Right lobe of liver (tissue), 4 donors: ENCODE data around the gene RASGRP2.

Experiments
- POLR2A ChIP-seq: fragments of 450-650 bp; IDR thresholded peaks from one replicate; pipeline ENCODE4 v1.6.1; 2017; ENCODE audit warnings: antibody characterized with exemption, mild to moderate bottlenecking
- TF ChIP-seq, protein P1 (sequence below), 4 donors: fragments of 200-600 bp in 3 of 4; fragments of 450-650 bp in 1 of 4; IDR thresholded peaks; one replicate each; pipeline versions ENCODE4 v1.5.1 to v1.8.0; 2016 to 2022; ENCODE audit warnings: antibody characterized with exemption in 4 of 4, mild to moderate bottlenecking in 2 of 4
- donor health status: DM: no; HTN: no; CAD: no.
- donor health status: DM: no; HTN: no; CAD: no.
- donor health status: DM: no; HTN: yes; CAD: no.

DNA sequence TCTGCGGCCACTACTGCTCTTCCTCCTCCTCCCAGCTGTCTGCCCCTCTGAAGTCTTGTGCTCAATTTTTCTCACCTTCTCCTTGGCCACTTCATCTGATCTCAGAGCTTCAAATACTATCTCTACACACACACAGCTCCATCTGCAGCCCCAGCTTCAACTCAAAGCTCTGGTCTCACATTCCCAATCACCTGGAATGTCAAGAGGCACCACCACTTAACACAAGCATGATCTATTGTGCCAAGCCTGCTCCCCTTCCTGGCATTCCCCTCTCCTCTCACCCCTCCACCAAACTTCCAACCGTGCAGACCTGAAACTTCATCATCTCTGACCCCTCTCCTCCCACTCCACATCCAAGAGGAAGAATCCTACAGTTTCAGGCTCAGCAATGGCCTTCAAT, 38.4 kb downstream of the RASGRP2 start:
- TF ChIP-seq, protein P1, sequence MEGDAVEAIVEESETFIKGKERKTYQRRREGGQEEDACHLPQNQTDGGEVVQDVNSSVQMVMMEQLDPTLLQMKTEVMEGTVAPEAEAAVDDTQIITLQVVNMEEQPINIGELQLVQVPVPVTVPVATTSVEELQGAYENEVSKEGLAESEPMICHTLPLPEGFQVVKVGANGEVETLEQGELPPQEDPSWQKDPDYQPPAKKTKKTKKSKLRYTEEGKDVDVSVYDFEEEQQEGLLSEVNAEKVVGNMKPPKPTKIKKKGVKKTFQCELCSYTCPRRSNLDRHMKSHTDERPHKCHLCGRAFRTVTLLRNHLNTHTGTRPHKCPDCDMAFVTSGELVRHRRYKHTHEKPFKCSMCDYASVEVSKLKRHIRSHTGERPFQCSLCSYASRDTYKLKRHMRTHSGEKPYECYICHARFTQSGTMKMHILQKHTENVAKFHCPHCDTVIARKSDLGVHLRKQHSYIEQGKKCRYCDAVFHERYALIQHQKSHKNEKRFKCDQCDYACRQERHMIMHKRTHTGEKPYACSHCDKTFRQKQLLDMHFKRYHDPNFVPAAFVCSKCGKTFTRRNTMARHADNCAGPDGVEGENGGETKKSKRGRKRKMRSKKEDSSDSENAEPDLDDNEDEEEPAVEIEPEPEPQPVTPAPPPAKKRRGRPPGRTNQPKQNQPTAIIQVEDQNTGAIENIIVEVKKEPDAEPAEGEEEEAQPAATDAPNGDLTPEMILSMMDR (IDR thresholded peaks at IDR 0.05) = no peak
- TF ChIP-seq POLR2A = no peak
